ENCODE measurements around the gene FAT1.

FAT1 gene

GRCh38 chr4:186707574-186707973 is 16.1 kb downstream of the FAT1 start:
- Histone ChIP-seq H3K14ac (ENCODE audit: low read length) (no peak overlapping the region), H3K9ac (ENCODE audit: low read length) (no peak overlapping the region), H2BK120ac (ENCODE audit: insufficient read depth, low read length, poor library complexity) (no peak overlapping the region), H2BK12ac (ENCODE audit: low read length) (no peak overlapping the region), H3K18ac (ENCODE audit: low read length) (no peak overlapping the region), H3K9me3 (ENCODE audit: insufficient read depth, low read depth, low read length) (no peaks in the 10 kb centered on the region), H4K8ac (ENCODE audit: low read depth, low read length) (no peak overlapping the region), H3K4me1 (ENCODE audit: control insufficient read depth in 1 of 2, insufficient read depth in 2 of 2, low read length in 2 of 2) (peaks cover 0 to 2% of the 10 kb centered on the region in 2 experiments), H3K79me2 (ENCODE audit: control insufficient read depth, insufficient read depth, low read length, poor library complexity) (peaks cover 5% of the 10 kb centered on the region), H4K12ac (ENCODE audit: low read depth, low read length) (no peak overlapping the region), H3K79me1 (ENCODE audit: low read length) (no peaks in the 10 kb centered on the region), H3K4me3 (ENCODE audit: low read depth, low read length) (no peak overlapping the region), H3K36me3 (ENCODE audit: control insufficient read depth in 1 of 2, insufficient read depth in 2 of 2, low read length in 2 of 2) (peaks cover 26 to 41% of the 10 kb centered on the region in 2 experiments), H4K91ac (ENCODE audit: low read depth, low read length) (no peak overlapping the region), H2AFZ (ENCODE audit: insufficient read depth, low read length, poor library complexity) (no peak overlapping the region), H3K4ac (ENCODE audit: low read depth, low read length) (no peak overlapping the region), H2AK5ac (ENCODE audit: low read length) (no peak overlapping the region), H3K23ac (ENCODE audit: low read length) (no peak overlapping the region), H2BK5ac (ENCODE audit: low read depth, low read length, poor library complexity) (no peak overlapping the region), H3K4me2 (ENCODE audit: low read length) (no peak overlapping the region), H3K27me3 (ENCODE audit: insufficient read depth, low read length) (no peaks in the 10 kb centered on the region), H3K27ac (ENCODE audit: low read depth, low read length) (no peak overlapping the region)
- DNase-seq, result no peak
- WGBS (ENCODE audit: extremely low coverage, insufficient coverage, insufficient read length), result no CpG with 5 or more reads among the region's 6 CpGs

- Histone ChIP-seq H3K4me3 (ENCODE audit: low read depth, low read length) (no peak overlapping the region), H3K27ac (ENCODE audit: low read depth, low read length) (no peak overlapping the region), H4K8ac (ENCODE audit: low read depth, low read length) (no peak overlapping the region), H3K27me3 (ENCODE audit: insufficient read depth, low read length) (no peaks in the 10 kb centered on the region), H3K79me2 (ENCODE audit: control insufficient read depth, insufficient read depth, low read length, poor library complexity) (peaks cover 17% of the 10 kb centered on the region), H3K79me1 (ENCODE audit: low read length) (peaks cover 14% of the 10 kb centered on the region), H3K9ac (ENCODE audit: low read length) (no peak overlapping the region), H4K12ac (ENCODE audit: low read depth, low read length) (no peak overlapping the region), H2BK120ac (ENCODE audit: insufficient read depth, low read length, poor library complexity) (no peak overlapping the region), H3K4ac (ENCODE audit: low read depth, low read length) (no peak overlapping the region), H3K4me2 (ENCODE audit: low read length) (no peak overlapping the region), H3K36me3 (ENCODE audit: control insufficient read depth in 1 of 2, insufficient read depth in 2 of 2, low read length in 2 of 2) (peaks cover 25 to 43% of the 10 kb centered on the region in 2 experiments), H2AFZ (ENCODE audit: insufficient read depth, low read length, poor library complexity) (no peak overlapping the region), H2BK5ac (ENCODE audit: low read depth, low read length, poor library complexity) (no peak overlapping the region), H2AK5ac (ENCODE audit: low read length) (no peak overlapping the region), H3K18ac (ENCODE audit: low read length) (no peak overlapping the region), H3K14ac (ENCODE audit: low read length) (no peak overlapping the region), H3K4me1 (ENCODE audit: control insufficient read depth in 1 of 2, insufficient read depth in 2 of 2, low read length in 2 of 2) (peaks cover 15 to 27% of the 10 kb centered on the region in 2 experiments), H4K91ac (ENCODE audit: low read depth, low read length) (no peak overlapping the region), H2BK12ac (ENCODE audit: low read length) (no peak overlapping the region), H3K23ac (ENCODE audit: low read length) (no peak overlapping the region), H3K9me3 (ENCODE audit: insufficient read depth, low read depth, low read length) (no peaks in the 10 kb centered on the region)
- DNase-seq, result no peak
- WGBS (ENCODE audit: extremely low coverage, insufficient coverage, insufficient read length), result 100% methylated on average over 1 of the region's 4 CpGs
Measured at GRCh38 chr4:186704057-186704456, 19.6 kb downstream of the FAT1 start.

GRCh38 chr4:186703510-186703909 is 20.1 kb downstream of the FAT1 start:
- Histone ChIP-seq H3K18ac (ENCODE audit: low read length) (peak overlapping the region; percentile 33), H3K14ac (ENCODE audit: low read length) (no peak overlapping the region)

GRCh38 chr4:186702940-186703339 is 20.7 kb downstream of the FAT1 start:
- no peak overlapping the region for H2AFZ ChIP-seq (ENCODE audit: insufficient read depth, low read length, poor library complexity)
- no peak overlapping the region for H3K23ac ChIP-seq (ENCODE audit: low read length)
- peaks cover 22 to 34% of the 10 kb centered on the region in 2 experiments for H3K4me1 ChIP-seq (ENCODE audit: control insufficient read depth in 1 of 2, insufficient read depth in 2 of 2, low read length in 2 of 2)
- no peak for DNase-seq
- peaks cover 20% of the 10 kb centered on the region for H3K79me1 ChIP-seq (ENCODE audit: low read length)
- H3K14ac ChIP-seq (ENCODE audit: low read length), result no peak overlapping the region
- peaks cover 21% of the 10 kb centered on the region for H3K79me2 ChIP-seq (ENCODE audit: control insufficient read depth, insufficient read depth, low read length, poor library complexity)
- no peak overlapping the region for H4K91ac ChIP-seq (ENCODE audit: low read depth, low read length)
- no peak overlapping the region for H3K4ac ChIP-seq (ENCODE audit: low read depth, low read length)
- no peak overlapping the region for H3K4me3 ChIP-seq (ENCODE audit: low read depth, low read length)
- H2BK12ac ChIP-seq (ENCODE audit: low read length), result no peak overlapping the region
- H4K8ac ChIP-seq (ENCODE audit: low read depth, low read length), result no peak overlapping the region
- H3K36me3 ChIP-seq (ENCODE audit: control insufficient read depth in 1 of 2, insufficient read depth in 2 of 2, low read length in 2 of 2), result peaks cover 19 to 32% of the 10 kb centered on the region in 2 experiments
- no peaks in the 10 kb centered on the region for H3K27me3 ChIP-seq (ENCODE audit: insufficient read depth, low read length)
- H3K9me3 ChIP-seq (ENCODE audit: insufficient read depth, low read depth, low read length), result no peaks in the 10 kb centered on the region
- no peak overlapping the region for H2AK5ac ChIP-seq (ENCODE audit: low read length)
- H3K4me2 ChIP-seq (ENCODE audit: low read length), result no peak overlapping the region
- no peak overlapping the region for H3K18ac ChIP-seq (ENCODE audit: low read length)
- no peak overlapping the region for H2BK5ac ChIP-seq (ENCODE audit: low read depth, low read length, poor library complexity)
- no CpG with 5 or more reads among the region's 10 CpGs for WGBS (ENCODE audit: extremely low coverage, insufficient coverage, insufficient read length)
- no peak overlapping the region for H3K9ac ChIP-seq (ENCODE audit: low read length)
- no peak overlapping the region for H4K12ac ChIP-seq (ENCODE audit: low read depth, low read length)
- no peak overlapping the region for H3K27ac ChIP-seq (ENCODE audit: low read depth, low read length)
- no peak overlapping the region for H2BK120ac ChIP-seq (ENCODE audit: insufficient read depth, low read length, poor library complexity)

More at GRCh38 chr4:186703510-186703909, 20.1 kb downstream of the FAT1 start:
- no peak overlapping the region for H3K23ac ChIP-seq (ENCODE audit: low read length)
- H3K4me1 ChIP-seq (ENCODE audit: control insufficient read depth in 1 of 2, insufficient read depth in 2 of 2, low read length in 2 of 2), result peaks cover 17 to 30% of the 10 kb centered on the region in 2 experiments
- H3K9me3 ChIP-seq (ENCODE audit: insufficient read depth, low read depth, low read length), result no peaks in the 10 kb centered on the region
- H2BK12ac ChIP-seq (ENCODE audit: low read length), result no peak overlapping the region
- H3K79me2 ChIP-seq (ENCODE audit: control insufficient read depth, insufficient read depth, low read length, poor library complexity), result peaks cover 17% of the 10 kb centered on the region
- H2AFZ ChIP-seq (ENCODE audit: insufficient read depth, low read length, poor library complexity), result no peak overlapping the region
- H3K27ac ChIP-seq (ENCODE audit: low read depth, low read length), result no peak overlapping the region
- no peak overlapping the region for H2BK5ac ChIP-seq (ENCODE audit: low read depth, low read length, poor library complexity)
- H3K4ac ChIP-seq (ENCODE audit: low read depth, low read length), result peak overlapping the region; percentile 19
- no peak for DNase-seq
- H4K12ac ChIP-seq (ENCODE audit: low read depth, low read length), result no peak overlapping the region
- H3K4me2 ChIP-seq (ENCODE audit: low read length), result no peak overlapping the region
- peaks cover 16% of the 10 kb centered on the region for H3K79me1 ChIP-seq (ENCODE audit: low read length)
- H3K4me3 ChIP-seq (ENCODE audit: low read depth, low read length), result no peak overlapping the region
- no CpG with 5 or more reads among the region's 8 CpGs for WGBS (ENCODE audit: extremely low coverage, insufficient coverage, insufficient read length)
- H3K9ac ChIP-seq (ENCODE audit: low read length), result no peak overlapping the region
- H4K8ac ChIP-seq (ENCODE audit: low read depth, low read length), result no peak overlapping the region
- no peak overlapping the region for H4K91ac ChIP-seq (ENCODE audit: low read depth, low read length)
- no peak overlapping the region for H2AK5ac ChIP-seq (ENCODE audit: low read length)
- H2BK120ac ChIP-seq (ENCODE audit: insufficient read depth, low read length, poor library complexity), result no peak overlapping the region
- H3K27me3 ChIP-seq (ENCODE audit: insufficient read depth, low read length), result no peaks in the 10 kb centered on the region
- H3K36me3 ChIP-seq (ENCODE audit: control insufficient read depth in 1 of 2, insufficient read depth in 2 of 2, low read length in 2 of 2), result peaks cover 21 to 37% of the 10 kb centered on the region in 2 experiments
